Measurements from ENCODE around the gene TRIM69.

- no peak for TF ChIP-seq CTCF (conservative IDR thresholded peaks at IDR 0.05 in 1 of 2, IDR thresholded peaks at IDR 0.05 in 1 of 2; ENCODE audit: extremely low read depth in 1 of 2, insufficient read depth in 1 of 2, low read depth in 1 of 2, low read length in 2 of 2)
- no peak for TF ChIP-seq EZH2 (IDR thresholded peaks at IDR 0.05; ENCODE audit: borderline replicate concordance, low read length)
Measured at GRCh38 chr15:44734839-44735481, 1.4 kb upstream of the TRIM69 start.

Measured in mammary epithelial cell (primary cell).